ENCODE measurements around the gene IL31RA.

IL31RA gene

DNA sequence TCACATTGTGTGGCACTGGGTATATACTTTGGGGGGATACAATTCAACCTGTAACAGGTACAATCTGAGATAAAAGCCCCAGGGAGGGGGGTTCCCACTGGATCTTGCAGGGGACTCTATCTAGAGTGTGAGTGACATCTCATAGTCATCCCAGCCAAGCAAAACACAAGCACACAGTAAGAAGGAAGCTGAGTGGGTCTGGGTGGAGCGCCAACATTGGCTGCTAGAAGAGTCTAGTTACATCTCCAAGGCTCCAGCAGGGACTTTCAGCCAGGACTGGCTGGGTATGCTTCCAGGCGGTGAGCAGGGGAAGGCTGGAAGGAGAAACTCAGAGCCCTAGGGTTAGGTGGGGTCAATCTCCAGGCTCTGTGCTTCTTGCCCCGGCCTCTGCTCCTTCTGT is 53.0 kb downstream of the IL31RA start:
- no peak for DNase-seq

- no peak for DNase-seq
These were observed 54.1 kb downstream of the IL31RA start for GRCh38 chr5:55905251-55905650.

DNA sequence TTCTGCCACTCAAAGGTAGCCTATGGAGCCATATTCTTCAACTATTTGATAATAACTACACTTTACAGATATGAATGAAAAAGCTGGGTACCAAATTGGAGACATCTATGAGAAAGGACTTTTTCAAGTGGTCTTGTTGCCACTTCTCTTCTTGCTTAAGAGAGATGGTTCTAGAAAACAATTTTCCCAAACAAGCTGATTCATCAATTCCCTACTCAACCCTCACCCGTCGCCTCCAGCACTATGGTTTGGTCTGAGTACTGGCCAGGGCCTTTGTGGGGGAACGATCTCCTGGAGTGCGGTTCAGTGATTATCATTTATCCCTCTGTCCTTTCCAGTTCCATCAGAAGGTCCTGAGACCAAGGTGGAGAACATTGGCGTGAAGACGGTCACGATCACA is 56.8 kb downstream of the IL31RA start:
- no peak for DNase-seq

DNA sequence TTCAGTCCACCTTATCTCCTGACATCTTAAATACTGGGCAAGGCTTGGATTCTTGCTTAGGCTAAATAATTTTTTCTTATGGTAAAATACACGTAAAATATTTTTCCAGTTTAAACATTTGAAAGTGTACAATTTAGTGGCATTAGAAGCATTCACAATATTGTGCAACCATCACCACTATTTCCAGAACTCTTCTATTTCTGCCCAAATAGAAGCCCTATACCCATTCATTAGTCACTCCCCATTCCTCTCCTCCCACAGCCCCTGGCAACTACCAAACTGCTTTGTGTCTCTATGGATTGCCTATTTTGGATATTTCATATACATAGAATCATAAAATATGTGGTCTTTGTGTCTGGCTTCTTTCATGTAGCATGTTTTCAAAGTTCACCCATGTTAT is 57.6 kb downstream of the IL31RA start:
- no peak for DNase-seq

GRCh38 chr5:55911784-55912653 is 60.9 kb downstream of the IL31RA start:
- no peak for DNase-seq

DNA sequence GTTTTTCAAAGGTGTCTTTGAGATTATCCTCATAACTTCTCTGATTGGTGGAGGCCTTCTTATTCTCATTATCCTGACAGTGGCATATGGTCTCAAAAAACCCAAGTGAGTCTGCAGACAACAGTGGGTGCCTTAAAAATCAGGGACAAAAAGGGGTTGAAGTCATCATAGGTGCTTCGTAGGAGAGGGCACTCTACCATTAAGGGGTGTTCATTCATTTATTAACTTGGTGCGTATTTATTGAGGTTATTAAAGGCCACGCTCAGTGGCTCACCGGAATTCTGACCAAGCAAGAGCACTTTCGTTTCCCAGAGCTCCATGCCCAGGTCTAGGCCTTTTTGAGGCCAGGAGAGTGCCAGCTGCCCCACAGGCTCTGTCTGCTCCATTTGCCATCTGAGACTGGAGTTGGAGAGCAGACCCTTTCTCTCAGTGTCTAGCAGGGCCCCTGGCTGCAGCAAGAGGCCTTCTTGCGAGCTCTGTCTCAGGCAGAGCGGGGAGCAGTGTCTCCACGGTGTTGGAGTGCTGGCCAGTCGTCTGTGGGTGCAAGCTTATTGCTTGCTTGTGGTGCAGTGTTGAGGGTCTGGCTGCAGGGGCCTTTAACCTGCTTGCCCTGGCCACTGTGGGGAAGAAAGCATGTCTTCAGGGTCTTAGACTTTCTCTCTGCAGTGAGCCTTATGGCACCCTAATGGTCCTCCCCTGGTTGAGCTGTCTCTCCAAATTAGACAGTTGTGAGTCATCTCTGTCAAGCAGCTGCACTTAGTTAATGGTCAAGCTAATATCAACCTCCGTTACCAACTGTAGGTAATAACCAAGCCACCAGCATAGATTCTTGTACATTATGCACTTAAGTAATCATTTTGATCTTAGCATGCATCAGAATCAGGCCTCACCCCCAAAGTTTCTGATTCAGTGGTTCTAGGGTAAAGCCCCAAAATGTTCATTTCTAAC is 62.6 kb downstream of the IL31RA start:
- DNase-seq = no peak

GRCh38 chr5:55914971-55915370 is 63.8 kb downstream of the IL31RA start:
- no peak for DNase-seq

GRCh38 chr5:55915783-55916182 is 64.6 kb downstream of the IL31RA start:
- DNase-seq = no peak

- no peak for DNase-seq
These were observed 65.8 kb downstream of the IL31RA start for GRCh38 chr5:55916986-55917385.

- DNase-seq = no peak
These were observed 66.4 kb downstream of the IL31RA start for GRCh38 chr5:55917402-55918086.

- DNase-seq = no peak
These were observed 67.2 kb downstream of the IL31RA start for GRCh38 chr5:55918087-55919035.

- no peak for DNase-seq
These were observed 68.5 kb downstream of the IL31RA start for GRCh38 chr5:55919625-55920024.

DNA sequence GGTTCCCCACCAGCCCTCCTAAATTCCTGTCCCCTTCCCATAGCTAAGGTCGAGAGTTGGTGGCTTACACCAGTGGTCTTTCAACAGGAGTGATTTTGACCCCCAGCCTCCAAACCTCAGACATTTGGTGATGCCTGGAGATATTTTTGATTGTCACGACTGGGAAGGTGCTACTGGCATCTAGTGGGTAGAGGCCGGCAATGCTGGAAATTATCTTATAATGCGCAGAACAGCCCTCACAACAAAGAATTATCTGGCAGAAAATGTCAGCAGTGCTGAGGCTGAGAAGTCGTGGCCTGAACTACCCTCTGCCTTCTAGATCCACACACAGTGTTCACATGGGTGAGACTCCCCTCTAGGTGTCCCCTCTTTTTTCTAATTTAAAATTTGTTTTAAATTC is 69.6 kb downstream of the IL31RA start:
- DNase-seq = no peak

- DNase-seq = no peak
These were observed 70.5 kb downstream of the IL31RA start for GRCh38 chr5:55921617-55922016.

DNA sequence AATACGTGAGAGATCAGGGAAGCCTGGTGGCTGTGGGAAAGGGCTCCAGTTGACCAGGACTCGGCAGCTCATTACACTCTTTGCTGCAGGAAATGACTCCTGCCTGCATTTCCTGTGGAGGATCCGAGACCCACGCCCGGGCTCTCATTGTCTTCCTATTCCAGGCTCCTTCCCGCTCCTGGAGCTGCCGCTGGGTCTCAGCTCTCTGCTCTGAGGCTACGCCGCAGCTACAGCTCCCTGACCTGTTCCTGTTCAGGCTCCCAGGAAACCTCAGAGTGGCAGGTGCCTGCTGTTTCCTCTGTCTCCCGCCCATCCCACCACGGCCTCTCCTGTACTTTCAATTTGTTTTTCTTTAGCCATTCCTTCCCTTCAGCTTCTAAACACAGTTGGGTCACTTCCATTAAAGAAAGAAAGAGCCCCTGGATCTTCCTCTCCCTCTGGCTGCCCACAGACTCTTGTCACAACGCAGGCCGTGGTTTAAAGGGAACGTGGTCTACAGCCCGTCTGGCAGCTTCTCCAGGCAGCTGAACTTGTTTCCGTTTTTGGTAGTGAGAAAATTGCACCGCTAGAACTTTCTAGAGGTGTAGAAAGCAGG is 72.1 kb downstream of the IL31RA start:
- no peak for DNase-seq

DNA sequence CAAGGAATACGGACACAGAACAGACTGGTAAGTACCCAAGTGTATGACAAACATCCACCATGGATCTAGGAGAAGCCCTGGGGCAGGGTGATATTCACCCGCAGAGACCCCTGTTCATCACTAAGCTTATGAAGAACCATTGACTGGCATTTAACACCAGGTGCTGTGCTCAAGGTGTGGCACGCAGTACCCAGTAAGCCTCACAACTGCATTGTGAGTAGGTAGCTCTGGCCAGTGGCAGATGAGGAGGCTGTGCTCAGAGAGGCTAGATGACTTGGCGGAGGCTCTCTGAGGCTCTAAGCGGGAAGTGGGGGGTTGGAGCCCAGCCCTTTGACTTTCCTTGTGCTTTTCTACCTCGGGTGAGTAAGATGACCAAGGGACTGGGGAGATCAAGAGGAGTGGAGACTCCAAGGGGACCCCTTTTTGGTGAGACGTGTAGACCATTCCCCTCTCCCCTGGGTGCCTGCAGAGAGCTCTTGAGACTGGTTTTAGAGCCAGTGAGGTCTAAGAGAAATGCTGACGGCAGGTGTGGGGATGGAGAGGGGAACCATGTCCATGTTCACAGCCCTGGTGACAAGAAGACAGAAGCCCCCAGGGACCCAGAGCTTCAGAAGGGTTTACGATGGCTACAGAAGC is 72.8 kb downstream of the IL31RA start:
- DNase-seq = no peak

- no peak for DNase-seq
These were observed 73.6 kb downstream of the IL31RA start for GRCh38 chr5:55924744-55925143.

DNA sequence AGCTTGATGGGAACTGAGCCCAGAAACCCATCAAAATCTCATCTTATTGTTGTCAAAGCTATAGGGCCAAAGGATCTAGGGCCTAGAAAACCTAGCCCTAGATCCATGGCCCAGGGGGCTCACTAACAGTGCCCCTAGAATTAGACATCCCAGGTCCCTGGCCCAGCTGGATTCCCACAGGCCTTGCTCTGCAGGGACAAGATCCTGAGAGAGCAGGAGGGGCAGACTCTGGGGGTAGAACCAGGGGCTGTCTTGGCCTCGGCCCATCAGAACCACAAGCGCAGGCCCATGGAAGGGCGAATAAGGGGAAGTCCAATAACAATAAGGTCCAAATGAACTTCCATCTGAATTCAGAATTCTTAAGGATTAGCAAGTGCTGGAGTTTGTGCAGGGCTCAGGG is 74.0 kb downstream of the IL31RA start:
- DNase-seq = no peak

- no peak for DNase-seq
These were observed 74.6 kb downstream of the IL31RA start for GRCh38 chr5:55925712-55926111.

GRCh38 chr5:55926476-55926875 is 75.3 kb downstream of the IL31RA start:
- DNase-seq = no peak
